Measurements from ENCODE around the gene LIME1. TPM values are rescaled to one million over a fixed set of nuclear protein-coding genes. Genes with fewer than 3 reads are reported as not detected.

The LIME1 gene
- total RNA-seq, 2 experiments from 2014 or later: 14.7 to 17.6 TPM

DNA sequence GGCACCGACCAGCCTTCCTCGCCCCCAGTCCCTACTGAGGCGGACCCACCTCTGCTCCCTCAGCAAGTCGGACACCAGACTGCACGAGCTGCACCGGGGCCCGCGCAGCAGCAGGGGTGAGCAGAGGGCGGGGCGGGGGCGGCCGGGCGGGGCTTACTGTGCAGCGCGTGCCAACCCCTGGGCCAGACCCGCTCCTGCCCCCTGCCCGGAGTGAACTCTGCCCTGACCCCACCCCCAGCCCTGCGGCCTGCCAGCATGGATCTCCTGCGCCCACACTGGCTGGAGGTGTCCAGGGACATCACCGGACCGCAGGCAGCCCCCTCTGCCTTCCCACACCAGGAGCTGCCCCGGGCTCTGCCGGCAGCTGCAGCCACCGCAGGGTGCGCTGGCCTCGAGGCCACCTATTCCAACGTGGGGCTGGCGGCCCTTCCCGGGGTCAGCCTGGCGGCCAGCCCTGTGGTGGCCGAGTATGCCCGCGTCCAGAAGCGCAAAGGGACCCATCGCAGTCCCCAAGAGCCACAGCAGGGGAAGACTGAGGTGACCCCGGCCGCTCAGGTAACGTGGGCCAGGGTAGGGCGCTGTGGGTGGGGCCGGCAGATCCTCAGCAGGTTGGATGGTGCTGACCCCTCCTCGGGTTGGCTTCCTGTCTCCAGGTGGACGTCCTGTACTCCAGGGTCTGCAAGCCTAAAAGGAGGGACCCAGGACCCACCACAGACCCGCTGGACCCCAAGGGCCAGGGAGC is 1.7 kb downstream of the LIME1 start:
- Mint-ChIP-seq H3K9me3 (no peaks in the 10 kb centered on the region), H3K36me3 (peaks cover 10% of the 10 kb centered on the region), H3K4me3 (peak overlapping the region; percentile 35), H3K27me3 (no peaks in the 10 kb centered on the region), H3K4me1 (ENCODE audit: low read depth) (peaks cover 19% of the 10 kb centered on the region), H3K27ac (no peak overlapping the region)
- intact Hi-C loops (cut with micrococcal nuclease): loop anchor here (2.0 to 10.0 kb wide), 4 partner anchors 31 to 237 kb away; partner anchors contain the start of genes ARFRP1, RTEL1 and SAMD10
- CTCF ChIA-PET: interaction anchor here (1.0 to 5.2 kb wide), 3 partner anchors 16 to 200 kb away, joined by 3 to 26 read pairs (median 5); partner anchors contain the start of genes ARFRP1 and ZGPAT
- peak; percentile 41 for DNase-seq
- POLR2A ChIA-PET: interaction anchor here (0.7 to 5.1 kb wide), 3 partner anchors 16 to 40 kb away, joined by 3 to 30 read pairs (median 5); partner anchors contain the start of genes ARFRP1 and ZGPAT

DNA sequence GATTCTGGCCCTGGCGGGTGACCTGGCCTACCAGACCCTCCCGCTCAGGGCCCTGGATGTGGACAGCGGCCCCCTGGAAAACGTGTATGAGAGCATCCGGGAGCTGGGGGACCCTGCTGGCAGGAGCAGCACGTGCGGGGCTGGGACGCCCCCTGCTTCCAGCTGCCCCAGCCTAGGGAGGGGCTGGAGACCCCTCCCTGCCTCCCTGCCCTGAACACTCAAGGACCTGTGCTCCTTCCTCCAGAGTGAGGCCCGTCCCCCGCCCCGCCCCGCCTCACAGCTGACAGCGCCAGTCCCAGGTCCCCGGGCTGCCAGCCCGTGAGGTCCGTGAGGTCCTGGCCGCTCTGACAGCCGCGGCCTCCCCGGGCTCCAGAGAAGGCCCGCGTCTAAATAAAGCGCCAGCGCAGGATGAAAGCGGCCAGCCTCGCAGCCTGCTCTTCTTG is 2.2 kb downstream of the LIME1 start:
- no peak overlapping the region for H3K27ac Mint-ChIP-seq
- peaks cover 19% of the 10 kb centered on the region for H3K4me1 Mint-ChIP-seq (ENCODE audit: low read depth)
- peak; percentile 65 for DNase-seq
- CTCF ChIA-PET: interaction anchor here (0.9 to 5.2 kb wide), 3 partner anchors 32 to 201 kb away, joined by 3 to 26 read pairs (median 5); partner anchors contain the start of genes ARFRP1, PTK6 and ZGPAT
- POLR2A ChIA-PET: interaction anchor here (0.7 to 5.1 kb wide), 4 partner anchors 16 to 97 kb away, joined by 3 to 30 read pairs (median 4); partner anchors contain the start of genes ARFRP1 and ZGPAT
- H3K9me3 Mint-ChIP-seq: no peaks in the 10 kb centered on the region
- intact Hi-C loops (cut with micrococcal nuclease): loop anchor here (5.0 to 10.0 kb wide), 3 partner anchors 81 to 236 kb away; partner anchors contain the start of genes RTEL1 and SAMD10
- H3K27me3 Mint-ChIP-seq: no peaks in the 10 kb centered on the region
- peak overlapping the region; percentile 35 for H3K4me3 Mint-ChIP-seq
- H3K36me3 Mint-ChIP-seq: peaks cover 9% of the 10 kb centered on the region

DNA sequence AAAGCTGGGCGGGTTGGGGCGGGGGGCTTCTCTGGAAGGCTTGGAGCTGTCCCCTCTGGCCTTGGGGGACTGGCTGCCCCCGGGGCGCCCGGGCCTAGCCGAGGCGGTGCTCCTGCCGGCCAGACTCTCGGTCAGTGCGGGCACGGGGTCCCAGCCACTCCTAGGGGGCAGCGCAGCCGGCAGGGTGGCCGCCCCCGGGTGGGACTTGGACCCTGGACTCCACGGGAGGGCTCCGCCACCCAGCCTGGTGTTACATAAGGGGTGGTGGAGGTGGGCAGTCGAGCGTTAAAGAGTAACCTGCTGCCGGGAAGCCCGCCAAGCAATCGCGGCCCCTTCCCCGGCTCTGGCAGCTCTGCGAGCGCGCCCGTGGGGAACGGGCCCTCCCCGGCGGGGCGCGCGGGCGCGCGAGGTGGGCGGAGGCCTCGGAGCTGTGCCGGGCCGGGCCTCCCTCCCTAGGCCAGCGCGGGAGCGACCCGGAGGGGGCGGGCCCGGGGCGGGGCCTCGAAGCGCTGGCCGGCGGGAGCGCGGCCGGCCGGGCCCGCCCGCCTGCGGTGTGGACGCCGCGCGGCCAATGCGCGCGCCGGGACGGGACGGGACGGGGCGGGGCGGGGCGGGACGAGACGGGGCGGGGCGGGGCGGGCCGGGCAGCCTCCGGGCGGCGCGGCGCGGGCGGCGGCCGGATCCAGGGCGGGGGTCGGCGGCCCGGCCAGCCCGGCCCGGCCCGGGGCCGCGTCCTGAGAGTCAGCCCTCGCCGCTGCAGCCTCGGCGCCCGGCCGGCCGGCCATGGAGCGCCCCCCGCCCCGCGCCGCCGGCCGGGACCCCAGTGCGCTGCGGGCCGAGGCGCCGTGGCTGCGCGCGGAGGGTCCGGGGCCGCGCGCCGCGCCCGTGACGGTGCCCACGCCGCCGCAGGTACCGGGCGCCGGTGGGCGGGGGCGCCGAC is 2.9 kb downstream of the LIME1 start, which contains the start of gene SLC2A4RG:
Gene SLC2A4RG, plus strand, starts transcription at position 647 of the 940 bp plus-strand sequence. Its CDS starts 137 bp downstream, at position 784.
- Mint-ChIP-seq H3K27ac (no peak within 1 kb of the TSS), H3K9me3 (no peaks in the 10 kb centered on the region), H3K27me3 (no peaks in the 10 kb centered on the region), H3K4me3 (peak within 1 kb of the TSS; percentile 64), H3K4me1 (ENCODE audit: low read depth) (peaks cover 19% of the 10 kb centered on the region), H3K36me3 (peaks cover 5% of the 10 kb centered on the region)
- POLR2A ChIA-PET: interaction anchor here (0.8 to 5.1 kb wide), 3 partner anchors 31 to 98 kb away, joined by 3 to 30 read pairs (median 5); partner anchors contain the start of genes ARFRP1 and ZGPAT
- CTCF ChIA-PET: interaction anchor here (0.9 to 5.2 kb wide), 2 partner anchors 32 to 202 kb away, joined by 3 to 26 read pairs; partner anchors contain the start of genes ARFRP1, PTK6 and ZGPAT
- intact Hi-C loops (cut with micrococcal nuclease): loop anchor here (1.0 to 10.0 kb wide), 4 partner anchors 32 to 235 kb away; partner anchors contain the start of genes ARFRP1, RTEL1 and SAMD10
- DNase-seq: peak; percentile 74

DNA sequence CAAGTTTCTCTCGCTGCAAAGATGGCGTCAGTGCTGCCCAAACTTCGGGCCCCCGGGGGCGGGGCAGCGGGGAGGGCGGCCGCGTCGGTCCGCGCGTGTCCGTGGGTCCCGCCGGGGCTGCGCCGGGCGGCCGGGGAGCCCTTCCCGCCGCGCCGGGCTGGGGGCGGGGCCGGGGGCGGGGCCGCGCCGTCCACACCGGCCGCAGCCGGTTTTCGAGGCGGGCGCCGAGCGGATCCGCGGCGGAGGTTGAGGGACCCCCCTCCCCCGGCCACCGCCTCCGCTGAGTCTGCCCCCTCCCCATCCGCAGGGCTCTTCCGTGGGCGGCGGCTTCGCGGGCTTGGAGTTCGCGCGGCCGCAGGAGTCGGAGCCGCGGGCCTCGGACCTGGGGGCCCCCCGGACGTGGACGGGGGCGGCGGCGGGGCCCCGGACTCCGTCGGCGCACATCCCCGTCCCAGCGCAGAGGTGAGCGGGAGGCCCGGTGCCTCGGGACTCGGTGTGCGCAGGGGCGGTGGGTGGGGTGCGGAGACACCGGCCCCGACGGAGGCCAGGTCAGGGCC is 3.7 kb downstream of the LIME1 start:
- H3K36me3 Mint-ChIP-seq: peaks cover 5% of the 10 kb centered on the region
- H3K9me3 Mint-ChIP-seq: no peaks in the 10 kb centered on the region
- intact Hi-C loops (cut with micrococcal nuclease): loop anchor here (1.0 kb wide), 1 partner anchor 33 kb away; the partner anchor contains the start of gene ARFRP1
- no peaks in the 10 kb centered on the region for H3K27me3 Mint-ChIP-seq
- H3K4me1 Mint-ChIP-seq (ENCODE audit: low read depth): peaks cover 19% of the 10 kb centered on the region
- H3K4me3 Mint-ChIP-seq: peak overlapping the region; percentile 64
- H3K27ac Mint-ChIP-seq: no peak overlapping the region
- peak; percentile 59 for DNase-seq
- POLR2A ChIA-PET: interaction anchor here (0.9 to 2.4 kb wide), 3 partner anchors 11 to 42 kb away, joined by 5 to 10 read pairs (median 5); no protein-coding TSS in a partner anchor
- CTCF ChIA-PET: interaction anchor here (0.9 to 1.5 kb wide), 3 partner anchors 10 to 33 kb away, joined by 4 to 14 read pairs (median 4); partner anchors contain the start of genes ARFRP1 and ZGPAT

DNA sequence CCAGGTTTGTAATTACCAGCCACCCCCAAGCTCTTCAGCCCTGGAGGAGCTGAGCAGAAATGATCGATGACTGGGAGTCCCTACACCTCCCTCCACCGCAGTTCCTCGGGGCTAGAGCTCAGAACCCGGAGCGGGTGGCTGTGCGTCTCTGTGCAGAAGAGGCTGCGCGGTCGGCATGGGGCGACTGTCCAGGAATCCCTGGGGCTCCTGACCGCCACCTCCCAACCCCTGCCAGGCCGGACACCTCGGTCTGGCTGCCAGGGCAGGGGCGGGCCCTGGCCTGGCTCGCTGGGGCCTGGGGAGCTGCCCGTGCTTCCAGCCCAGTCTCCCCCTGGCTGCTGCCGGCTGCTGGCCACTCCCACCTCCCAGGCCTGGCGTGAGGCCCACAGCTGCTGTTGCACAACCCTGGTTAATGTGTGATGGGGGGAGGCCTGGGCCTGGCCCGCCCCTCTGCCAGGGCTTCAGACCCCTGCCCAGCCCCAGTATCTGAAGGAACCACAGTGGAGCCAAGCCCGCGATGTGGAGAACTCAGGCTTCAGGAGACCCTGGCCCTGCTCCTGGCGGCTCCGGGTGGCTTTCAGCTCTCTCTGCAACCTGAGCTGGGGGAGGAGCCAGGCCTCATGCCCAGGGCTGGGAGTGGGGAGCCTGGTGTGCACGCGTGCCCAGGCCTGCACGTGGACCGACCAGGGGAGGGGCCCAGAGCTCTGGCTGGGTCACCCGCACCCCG is 4.3 kb downstream of the LIME1 start:
- POLR2A ChIA-PET: interaction anchor here (0.9 to 2.4 kb wide), 4 partner anchors 10 to 42 kb away, joined by 5 to 10 read pairs (median 5); partner anchors contain the start of genes ARFRP1 and ZGPAT
- Mint-ChIP-seq H3K9me3 (no peaks in the 10 kb centered on the region), H3K27me3 (no peaks in the 10 kb centered on the region), H3K36me3 (peaks cover 5% of the 10 kb centered on the region), H3K4me1 (ENCODE audit: low read depth) (peaks cover 18% of the 10 kb centered on the region), H3K4me3 (peak overlapping the region; percentile 64), H3K27ac (no peak overlapping the region)
- peak; percentile 55 for DNase-seq
- CTCF ChIA-PET: interaction anchor here (0.5 to 1.5 kb wide), 4 partner anchors 10 to 79 kb away, joined by 3 to 14 read pairs (median 4); partner anchors contain the start of genes ARFRP1 and ZGPAT
- intact Hi-C loops (cut with micrococcal nuclease): loop anchor here (1.0 kb wide), 1 partner anchor 33 kb away; the partner anchor contains the start of gene ARFRP1

DNA sequence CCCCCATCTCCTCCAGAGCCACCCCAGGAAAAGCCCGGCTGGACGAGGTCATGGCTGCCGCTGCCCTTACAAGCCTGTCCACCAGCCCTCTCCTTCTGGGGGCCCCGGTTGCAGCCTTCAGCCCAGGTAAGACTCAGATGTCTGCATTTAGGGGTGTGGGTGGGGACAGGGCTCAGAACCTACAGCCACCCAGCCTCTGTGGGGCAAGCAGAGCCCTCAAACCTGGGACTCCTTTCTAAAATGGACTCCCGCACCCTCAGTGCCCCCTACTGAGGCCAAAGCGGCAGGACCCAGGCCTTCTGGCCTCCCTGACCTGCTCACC is 4.9 kb downstream of the LIME1 start:
- H3K4me3 Mint-ChIP-seq: no peak overlapping the region
- no peak overlapping the region for H3K27ac Mint-ChIP-seq
- no peaks in the 10 kb centered on the region for H3K9me3 Mint-ChIP-seq
- ChIA-PET POLR2A (interaction anchor here (1.0 to 2.4 kb wide), 3 partner anchors 10 to 43 kb away, joined by 5 to 10 read pairs (median 5); partner anchors contain the start of genes ARFRP1 and ZGPAT), CTCF (interaction anchor here (0.5 to 1.5 kb wide), 2 partner anchors 34 to 80 kb away, joined by 3 to 14 read pairs; partner anchors contain the start of genes ARFRP1 and ZGPAT)
- DNase-seq: no peak
- no peaks in the 10 kb centered on the region for H3K27me3 Mint-ChIP-seq
- peaks cover 13% of the 10 kb centered on the region for H3K4me1 Mint-ChIP-seq (ENCODE audit: low read depth)
- intact Hi-C loops (cut with micrococcal nuclease): no loop called here
- peaks cover 2% of the 10 kb centered on the region for H3K36me3 Mint-ChIP-seq

DNA sequence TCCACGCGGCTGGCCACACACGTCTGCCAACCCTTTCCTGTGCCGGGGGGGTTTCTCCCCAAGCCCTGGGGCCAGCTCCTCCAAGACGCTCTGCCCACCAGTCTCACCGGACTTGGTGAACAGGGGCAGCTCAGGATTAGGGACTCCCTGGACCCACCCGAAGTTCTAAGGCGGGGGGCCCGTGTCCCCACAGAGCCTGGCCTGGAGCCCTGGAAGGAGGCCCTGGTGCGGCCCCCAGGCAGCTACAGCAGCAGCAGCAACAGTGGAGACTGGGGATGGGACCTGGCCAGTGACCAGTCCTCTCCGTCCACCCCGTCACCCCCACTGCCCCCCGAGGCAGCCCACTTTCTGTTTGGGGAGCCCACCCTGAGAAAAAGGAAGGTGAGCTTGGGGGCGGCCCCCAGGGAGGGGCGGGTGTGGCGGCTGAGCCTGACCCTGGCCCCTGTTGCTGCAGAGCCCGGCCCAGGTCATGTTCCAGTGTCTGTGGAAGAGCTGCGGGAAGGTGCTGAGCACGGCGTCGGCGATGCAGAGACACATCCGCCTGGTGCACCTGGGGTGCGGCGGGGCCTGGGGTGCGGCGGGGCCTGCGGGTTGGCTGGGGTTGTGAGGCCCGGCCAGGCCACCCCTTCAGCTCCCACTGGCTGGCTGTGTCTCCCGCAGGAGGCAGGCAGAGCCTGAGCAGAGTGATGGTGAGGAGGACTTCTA is 5.4 kb downstream of the LIME1 start:
- POLR2A ChIA-PET: interaction anchor here (1.0 to 2.4 kb wide), 3 partner anchors 9 to 43 kb away, joined by 5 to 10 read pairs (median 5); partner anchors contain the start of genes ARFRP1 and ZGPAT
- peaks cover 8% of the 10 kb centered on the region for H3K4me1 Mint-ChIP-seq (ENCODE audit: low read depth)
- no peaks in the 10 kb centered on the region for H3K27me3 Mint-ChIP-seq
- intact Hi-C loops (cut with micrococcal nuclease): no loop called here
- no peak overlapping the region for H3K4me3 Mint-ChIP-seq
- no peaks in the 10 kb centered on the region for H3K9me3 Mint-ChIP-seq
- DNase-seq: no peak
- no peak overlapping the region for H3K27ac Mint-ChIP-seq
- CTCF ChIA-PET: interaction anchor here (1.5 to 1.8 kb wide), 2 partner anchors 34 to 35 kb away, joined by 5 to 14 read pairs; partner anchors contain the start of genes ARFRP1 and ZGPAT
- peaks cover 2% of the 10 kb centered on the region for H3K36me3 Mint-ChIP-seq

DNA sequence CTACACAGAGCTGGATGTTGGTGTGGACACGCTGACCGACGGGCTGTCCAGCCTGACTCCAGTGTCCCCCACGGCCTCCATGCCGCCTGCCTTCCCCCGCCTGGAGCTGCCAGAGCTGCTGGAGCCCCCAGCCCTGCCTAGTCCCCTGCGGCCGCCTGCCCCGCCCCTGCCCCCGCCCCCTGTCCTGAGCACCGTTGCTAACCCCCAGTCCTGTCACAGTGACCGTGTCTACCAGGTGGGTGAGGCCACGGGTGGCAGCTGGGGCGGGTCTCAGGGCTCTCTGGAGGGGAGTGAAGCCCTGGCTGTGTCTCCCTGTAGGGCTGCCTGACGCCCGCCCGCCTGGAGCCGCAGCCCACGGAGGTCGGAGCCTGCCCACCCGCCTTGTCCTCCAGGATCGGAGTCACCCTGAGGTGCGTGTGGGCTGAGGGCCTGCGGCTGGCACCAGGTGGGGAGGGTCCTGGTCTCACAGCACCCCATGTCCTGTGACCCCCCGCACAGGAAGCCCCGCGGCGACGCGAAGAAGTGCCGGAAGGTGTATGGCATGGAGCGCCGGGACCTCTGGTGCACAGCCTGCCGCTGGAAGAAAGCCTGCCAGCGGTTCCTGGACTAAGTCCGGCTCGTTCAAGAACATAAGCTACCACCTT is 6.0 kb downstream of the LIME1 start:
- H3K36me3 Mint-ChIP-seq: peaks cover 2% of the 10 kb centered on the region
- ChIA-PET POLR2A (interaction anchor here (0.8 to 2.4 kb wide), 2 partner anchors 35 to 44 kb away, joined by 3 to 10 read pairs; partner anchors contain the start of genes ARFRP1 and ZGPAT), CTCF (interaction anchor here (1.8 kb wide), 1 partner anchor 35 kb away, joined by 5 read pairs; the partner anchor contains the start of genes ARFRP1 and ZGPAT)
- H3K27ac Mint-ChIP-seq: no peak overlapping the region
- intact Hi-C loops (cut with micrococcal nuclease): no loop called here
- DNase-seq: no peak
- no peaks in the 10 kb centered on the region for H3K27me3 Mint-ChIP-seq
- no peaks in the 10 kb centered on the region for H3K9me3 Mint-ChIP-seq
- peaks cover 4% of the 10 kb centered on the region for H3K4me1 Mint-ChIP-seq (ENCODE audit: low read depth)
- H3K4me3 Mint-ChIP-seq: no peak overlapping the region

DNA sequence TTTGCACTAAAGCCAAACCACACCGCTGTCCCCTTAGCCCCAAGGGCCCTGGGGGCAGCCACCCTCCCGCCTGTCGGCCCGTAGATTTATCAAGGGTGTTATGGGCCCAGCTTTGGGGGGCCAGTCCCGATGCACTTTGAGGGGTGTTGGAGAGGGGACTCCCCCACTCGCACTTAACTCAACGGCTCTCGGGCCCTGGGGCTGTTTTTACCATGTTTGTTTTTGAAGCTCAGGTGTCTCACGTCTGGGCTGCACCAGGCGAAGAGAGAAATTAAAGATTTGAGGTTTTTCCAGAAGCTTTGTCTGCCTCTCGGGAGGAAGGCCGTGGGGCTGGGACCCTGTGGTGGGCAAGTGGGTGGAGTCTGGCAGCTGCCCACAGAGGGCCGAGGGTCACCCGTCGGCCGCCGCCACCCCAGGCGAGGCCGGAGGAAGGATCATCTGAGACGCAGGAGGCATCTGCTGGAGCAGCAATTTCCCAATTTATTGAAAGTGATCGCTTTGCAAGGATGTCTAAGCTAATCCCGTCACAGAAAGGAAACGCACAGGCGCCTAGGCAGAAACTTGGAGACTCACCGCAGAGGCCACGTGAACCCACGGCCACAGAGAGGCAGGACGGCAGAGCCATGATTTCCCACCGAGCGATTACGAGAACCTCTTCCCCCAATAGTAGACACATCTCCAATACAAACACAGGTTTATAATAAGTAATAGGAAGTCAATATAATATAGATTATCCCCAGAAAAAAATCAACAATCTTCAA is 6.9 kb downstream of the LIME1 start:
- POLR2A ChIA-PET: interaction anchor here (0.8 kb wide), 1 partner anchor 36 kb away, joined by 3 read pairs; the partner anchor contains the start of genes ARFRP1 and ZGPAT
- Mint-ChIP-seq H3K27me3 (no peaks in the 10 kb centered on the region), H3K36me3 (peaks cover 2% of the 10 kb centered on the region), H3K9me3 (no peaks in the 10 kb centered on the region), H3K4me3 (no peak overlapping the region), H3K4me1 (ENCODE audit: low read depth) (peaks cover 2% of the 10 kb centered on the region), H3K27ac (no peak overlapping the region)
- CTCF ChIA-PET: interaction anchor here (1.8 kb wide), 1 partner anchor 36 kb away, joined by 5 read pairs; the partner anchor contains the start of genes ARFRP1 and ZGPAT
- intact Hi-C loops (cut with micrococcal nuclease): no loop called here
- DNase-seq: no peak
